HG03064 (cell line): ENCODE measurements around the gene CD3E.

Source experiments
- ATAC-seq: cut with Tn5 transposase; IDR thresholded peaks from one replicate; pipeline ENCODE4 v1.9.1; 2021; ENCODE audit warnings: low read depth; ENCODE audit not compliant: unreplicated experiment

The CD3E gene

GRCh38 chr11:118304568-118305248, at the start of gene CD3E:
TSS of gene CD3E (plus strand) at chr11:118304730. CDS start at chr11:118304953, 223 bp downstream.
- no peak for ATAC-seq

DNA sequence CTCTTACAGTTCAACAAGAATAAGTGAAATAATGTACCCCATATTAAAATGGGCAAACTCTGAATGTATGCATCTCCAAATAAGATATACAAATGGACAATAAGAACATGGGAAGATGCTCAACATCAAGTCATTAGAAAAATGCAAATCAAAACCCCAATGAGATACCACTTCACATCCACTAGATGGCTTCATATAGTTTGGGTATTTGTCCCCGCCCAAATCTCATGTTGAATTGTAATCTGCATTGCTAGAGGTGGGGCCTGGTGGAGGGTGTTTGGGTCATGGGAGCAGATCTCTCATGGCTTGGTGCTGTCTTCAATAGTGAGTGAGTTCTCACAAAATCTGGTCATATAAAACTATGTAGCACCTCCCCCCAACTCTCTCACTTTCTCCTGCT, 46.1 kb upstream of the CD3E start:
- ATAC-seq: no peak

GRCh38 chr11:118259138-118259537, 45.4 kb upstream of the CD3E start:
- ATAC-seq: no peak

DNA sequence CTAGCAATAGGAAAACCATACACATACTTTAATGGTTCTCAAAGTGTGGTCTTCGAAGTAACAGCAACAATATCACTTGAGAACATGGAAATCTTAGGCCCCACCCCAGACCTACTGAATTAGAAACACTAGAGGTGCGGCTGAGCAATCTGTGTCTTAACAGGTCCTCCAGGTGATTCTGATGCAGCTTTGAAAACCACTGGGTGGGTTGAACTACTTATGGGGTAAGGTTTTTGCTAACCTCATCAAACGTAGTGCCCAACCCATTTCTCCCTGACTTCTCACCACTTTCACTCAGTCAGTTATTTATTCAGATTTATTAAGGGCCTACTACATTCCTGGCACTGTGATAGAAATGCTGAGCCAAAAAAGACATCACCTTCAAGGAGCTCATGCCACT, 44.2 kb upstream of the CD3E start:
- no peak for ATAC-seq

DNA sequence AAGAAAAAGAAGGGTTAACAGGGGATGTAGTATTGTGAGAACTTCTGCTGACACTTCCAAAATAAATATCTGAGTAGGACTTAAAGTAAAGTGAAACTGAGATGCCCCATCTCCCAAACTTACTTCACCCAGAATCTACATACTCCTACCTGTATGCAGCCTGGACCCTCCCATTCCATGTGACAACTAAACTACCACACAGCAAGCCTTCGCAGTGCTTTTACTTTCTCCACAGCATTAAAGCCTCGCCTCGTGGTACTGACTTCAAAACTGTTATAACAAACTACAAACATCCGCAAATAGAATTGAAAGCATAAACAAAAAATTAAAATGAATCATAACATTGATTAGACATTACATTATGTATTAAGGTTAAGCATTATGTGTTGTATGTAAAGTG, 41.4 kb upstream of the CD3E start:
- no peak for ATAC-seq

GRCh38 chr11:118263695-118264568, 40.6 kb upstream of the CD3E start, which contains the start of gene MPZL2:
TSS of gene MPZL2 (minus strand) at chr11:118264297. CDS start at chr11:118264153, 144 bp downstream.
- no peak for ATAC-seq

DNA sequence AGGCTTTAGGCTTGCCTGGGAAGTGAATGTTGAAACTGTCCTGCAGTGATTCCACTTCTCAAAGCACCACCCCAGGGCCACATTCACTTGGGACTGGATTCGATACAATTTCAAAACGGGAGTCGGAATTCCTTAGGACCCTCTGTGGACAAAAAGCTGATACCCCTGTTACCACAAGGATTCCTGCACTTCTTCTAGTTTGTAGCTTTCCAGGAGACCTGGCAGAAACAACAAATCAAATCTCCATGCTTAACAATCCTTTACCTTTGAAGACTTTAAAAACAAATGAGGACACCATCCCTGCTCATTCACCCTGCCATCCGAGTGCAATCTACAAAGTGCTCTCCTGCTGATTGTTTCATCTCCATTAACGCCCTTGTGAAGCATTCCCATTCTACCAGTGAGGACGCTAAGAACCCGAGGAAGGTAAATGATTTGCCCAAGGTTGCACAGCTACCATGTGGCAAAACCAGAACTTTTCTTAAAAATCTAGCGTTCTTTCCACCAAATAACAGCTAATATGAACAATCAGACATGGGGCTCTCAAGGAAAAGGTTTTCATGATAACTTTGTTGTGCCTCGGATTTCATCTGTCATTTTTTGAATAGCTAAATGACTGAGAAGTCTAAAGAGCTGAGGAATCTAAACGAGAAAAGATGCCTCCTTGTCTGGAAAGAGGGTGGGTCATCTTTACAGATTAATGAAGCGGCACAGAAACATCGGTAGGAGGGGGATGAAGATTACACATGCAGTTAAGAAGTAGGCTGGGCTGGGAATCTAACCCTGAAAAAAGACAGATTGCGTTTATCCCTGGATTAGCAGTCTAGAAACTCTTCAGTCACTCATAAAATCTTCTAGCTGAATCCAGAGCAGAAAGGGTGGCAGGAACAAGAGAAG, 39.7 kb upstream of the CD3E start:
- ATAC-seq: no peak

GRCh38 chr11:118265954-118266353, 38.6 kb upstream of the CD3E start:
- no peak for ATAC-seq

DNA sequence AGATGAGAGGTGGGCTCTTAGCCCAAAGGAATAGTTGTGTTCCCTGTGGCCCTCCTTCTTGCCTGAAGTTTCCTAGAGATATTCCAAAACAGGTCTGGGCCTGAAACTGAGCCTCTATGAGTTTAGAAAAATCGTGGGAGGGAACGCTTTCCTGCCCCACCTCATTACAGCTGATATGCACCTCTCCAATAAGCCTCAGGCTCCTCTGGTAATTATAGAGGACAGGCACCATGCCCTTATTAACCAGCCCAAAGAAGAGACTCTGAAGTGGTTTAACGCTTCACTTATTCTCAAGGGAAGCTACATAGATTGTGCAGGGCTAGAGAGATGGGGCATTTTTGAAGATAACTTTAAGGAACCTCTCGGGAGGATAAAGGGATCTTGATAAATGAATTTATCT, 37.0 kb upstream of the CD3E start:
- ATAC-seq: no peak

GRCh38 chr11:118272001-118272400, 32.5 kb upstream of the CD3E start:
- no peak for ATAC-seq

DNA sequence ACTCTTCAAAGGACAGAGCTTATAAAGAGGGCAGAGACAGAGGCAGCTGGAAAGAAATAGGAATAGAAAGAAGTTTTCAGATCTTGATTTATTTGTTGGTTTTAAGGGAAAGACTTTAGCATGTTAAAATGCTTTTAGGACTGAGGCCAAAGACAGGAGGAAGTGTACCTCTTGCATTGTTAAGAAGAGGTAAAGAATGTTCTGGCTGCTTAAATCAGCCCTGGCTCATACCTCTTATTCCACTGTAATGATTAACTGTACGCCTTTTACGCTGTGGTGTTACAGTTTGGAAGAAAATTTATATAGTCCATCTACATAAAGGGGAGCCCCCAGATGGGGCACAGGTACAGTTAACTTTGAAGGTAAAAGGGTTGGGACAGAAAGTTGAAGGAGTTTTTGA, 30.3 kb upstream of the CD3E start:
- ATAC-seq: no peak

DNA sequence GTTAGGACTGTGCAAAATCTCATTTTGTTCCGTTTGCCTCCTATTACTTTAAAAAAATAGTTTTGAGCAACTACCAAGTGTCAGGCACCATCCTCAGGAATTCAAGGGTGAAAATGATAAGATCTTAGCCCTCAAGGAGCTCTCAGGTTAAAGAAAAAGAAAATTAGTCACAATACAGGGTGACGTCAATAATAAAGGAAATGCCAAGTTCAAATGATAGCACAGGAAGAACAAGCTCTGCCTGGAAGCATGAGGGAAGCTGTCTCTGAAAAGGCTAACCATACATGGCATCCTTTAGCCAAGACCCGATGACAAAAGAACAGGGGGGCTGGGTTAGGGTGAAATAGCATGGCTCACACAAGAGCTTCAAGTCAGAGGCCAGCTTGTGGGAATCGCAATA, 29.4 kb upstream of the CD3E start:
- no peak for ATAC-seq

- no peak for ATAC-seq
Measured at GRCh38 chr11:118276422-118276821, 28.1 kb upstream of the CD3E start.

DNA sequence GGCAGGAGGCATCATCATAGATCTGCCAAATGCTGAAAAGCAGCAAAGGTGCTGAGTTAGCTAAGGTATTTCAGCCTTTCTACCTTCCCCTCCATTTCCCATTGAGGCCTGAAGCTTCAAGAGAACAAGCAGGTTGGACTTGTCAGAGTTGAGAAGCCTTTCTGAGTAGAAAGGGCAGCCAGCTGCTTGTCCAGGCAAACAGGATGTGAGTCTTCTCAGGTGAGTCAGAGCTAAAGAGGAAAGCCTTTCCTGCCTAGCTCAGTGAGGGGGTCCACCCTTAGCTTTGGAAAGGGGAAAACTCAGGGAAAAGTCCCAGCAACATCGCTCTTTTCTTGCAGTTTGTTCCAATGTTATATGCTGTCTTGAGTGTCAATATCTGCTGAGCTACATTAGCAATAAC, 27.2 kb upstream of the CD3E start:
- ATAC-seq: no peak

DNA sequence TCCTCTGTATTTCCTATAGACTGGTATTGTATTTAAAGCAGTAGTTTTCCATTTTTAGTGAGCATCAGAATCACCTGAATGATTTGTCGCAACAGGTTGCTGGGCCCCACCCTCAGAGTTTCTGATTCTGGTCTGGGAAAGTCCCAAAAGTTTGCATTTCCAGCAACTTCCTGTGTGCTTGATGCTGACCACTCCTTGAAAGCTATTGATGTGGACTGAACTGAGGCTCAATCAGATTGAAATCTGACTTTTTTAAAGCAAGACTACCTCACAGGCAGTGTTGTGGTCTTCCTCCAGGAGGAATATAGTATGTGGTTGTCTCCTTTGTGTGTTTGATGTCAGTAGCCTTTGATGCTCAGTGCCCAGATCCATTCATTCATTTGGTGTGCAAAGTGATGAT, 23.2 kb upstream of the CD3E start:
- ATAC-seq: no peak

- no peak for ATAC-seq
Measured at GRCh38 chr11:118282606-118283005, 21.9 kb upstream of the CD3E start.

DNA sequence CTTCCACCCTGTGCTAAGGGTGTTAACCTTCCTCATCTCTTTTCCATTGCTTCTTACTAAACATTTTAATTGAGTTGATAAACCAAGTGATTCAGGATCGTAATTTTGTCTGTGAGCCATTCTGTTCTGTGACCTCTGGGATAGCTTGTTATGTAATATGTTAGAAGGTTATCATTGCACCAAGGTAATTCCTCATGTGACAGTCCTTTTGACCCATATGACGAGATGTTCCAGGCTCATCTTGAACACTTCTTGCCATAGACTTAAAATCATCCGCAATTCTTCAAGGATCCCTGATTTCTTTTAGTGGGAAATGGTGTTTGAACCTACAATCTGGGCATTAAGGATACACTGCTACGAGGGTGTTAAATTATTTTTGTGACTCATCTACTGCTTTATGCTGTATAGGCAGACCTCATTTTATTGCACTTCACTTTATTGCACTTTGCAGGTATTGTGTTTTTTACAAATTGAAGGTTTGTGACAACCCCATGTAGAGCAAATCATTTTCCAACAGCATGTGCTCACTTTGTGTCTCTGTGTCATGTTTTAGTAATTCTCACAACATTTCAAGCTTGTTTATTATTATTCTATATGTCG, 21.4 kb upstream of the CD3E start:
- ATAC-seq: no peak

DNA sequence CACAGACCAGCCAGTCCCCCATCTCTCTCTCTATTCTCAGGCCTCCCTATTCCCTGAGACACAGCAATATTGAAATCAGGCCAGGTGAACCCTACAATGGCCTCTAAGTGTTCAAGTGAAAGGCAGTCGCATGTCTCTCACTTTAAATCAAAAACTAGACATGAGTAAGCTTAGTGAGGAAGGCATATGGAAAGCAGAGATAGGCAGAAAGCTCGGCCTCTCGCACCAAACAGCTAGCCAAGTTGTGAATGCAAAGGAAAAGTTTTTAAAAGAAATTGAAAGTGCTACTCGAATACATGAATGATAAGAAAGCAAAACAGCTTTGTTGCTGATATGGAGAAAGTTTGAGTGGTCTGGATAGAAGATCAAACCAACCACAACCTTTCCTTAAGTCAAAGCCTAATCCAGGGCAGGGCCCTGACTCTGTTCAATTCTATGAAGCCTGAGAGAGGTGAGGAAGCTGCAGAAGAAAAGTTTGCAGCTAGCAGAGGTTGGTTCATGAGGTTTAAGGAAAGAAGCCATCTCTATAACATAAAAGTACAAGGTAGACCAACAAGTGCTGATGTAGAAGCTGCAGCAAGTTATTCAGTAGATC, 20.7 kb upstream of the CD3E start:
- no peak for ATAC-seq

DNA sequence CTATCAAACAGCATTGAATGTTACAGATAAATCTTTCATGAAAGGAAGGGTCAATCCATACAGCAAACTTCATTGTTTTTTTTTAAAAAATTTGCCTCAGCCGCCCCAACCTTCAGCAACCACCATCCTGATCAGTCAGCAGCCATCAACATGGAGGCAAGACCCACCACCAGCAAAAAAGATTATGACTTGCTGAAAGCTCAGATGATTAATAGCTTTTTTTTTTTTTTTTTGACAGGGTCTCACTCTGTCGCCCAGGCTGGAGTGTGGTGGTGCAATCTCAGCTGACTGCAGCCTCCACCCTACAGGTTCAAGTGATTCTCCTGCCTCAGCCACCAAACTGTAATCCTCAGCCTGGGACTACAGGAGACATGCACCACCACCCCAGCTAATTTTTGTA, 18.0 kb upstream of the CD3E start:
- no peak for ATAC-seq

DNA sequence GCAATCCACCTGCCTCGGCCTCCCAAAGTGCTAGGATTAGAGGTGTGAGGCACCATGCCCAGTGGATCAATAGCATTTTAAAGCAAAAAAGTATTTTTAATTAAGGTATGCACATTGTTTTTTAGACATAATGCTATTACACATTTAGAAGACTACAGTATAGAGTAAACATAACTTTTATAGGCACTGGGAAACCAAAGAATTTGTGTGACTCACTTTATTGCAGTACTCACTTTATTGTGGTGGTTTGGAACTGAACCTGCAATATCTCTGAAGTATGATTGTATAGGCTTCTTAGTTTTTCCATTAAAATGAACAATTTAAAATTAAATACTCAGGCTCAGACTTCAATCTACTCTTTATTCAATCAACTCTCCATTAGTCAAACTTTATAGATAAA, 17.5 kb upstream of the CD3E start:
- no peak for ATAC-seq
